ENCODE measurements around the gene LRTM2. TPM values are rescaled to one million over a fixed set of nuclear protein-coding genes. Genes with fewer than 3 reads are reported as not detected.

Gene LRTM2
- total RNA-seq, 4 donors from 2014 or later: 0.26 TPM; not detected in 3

DNA sequence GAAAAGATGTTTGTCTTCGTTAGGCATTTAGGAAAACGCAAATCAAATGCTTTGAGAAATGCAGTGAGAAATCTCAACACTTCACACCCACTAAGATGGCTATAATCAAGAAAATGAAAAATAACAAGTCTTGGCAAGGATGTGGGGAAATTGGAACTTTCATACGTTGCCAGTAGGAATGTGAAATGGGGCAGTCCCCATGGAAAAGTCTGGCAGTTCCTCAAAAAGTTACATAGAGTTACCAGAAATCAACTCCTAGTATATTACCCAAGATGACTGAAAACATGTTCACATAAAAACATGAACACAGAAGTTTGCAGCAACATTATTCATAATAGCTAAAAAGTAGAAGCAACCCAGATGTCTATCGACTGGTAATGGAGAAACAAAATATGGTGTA lies 41.5 kb upstream of the LRTM2 start:
- Histone ChIP-seq H3K27me3 (no peaks in the 10 kb centered on the region), H3K4me3 (no peak overlapping the region), H3K27ac (no peak overlapping the region), H3K36me3 (peaks cover 3% of the 10 kb centered on the region), H3K4me1 (peaks cover 27% of the 10 kb centered on the region), H3K9me3 (no peaks in the 10 kb centered on the region)
- DNase-seq (ENCODE audit: low spot score in 2 of 2): no peak
- WGBS: 52% methylated on average over 4 of the region's 4 CpGs
- TF ChIP-seq CTCF (IDR thresholded peaks at IDR 0.05) (no peak), POLR2A (IDR thresholded peaks at IDR 0.05) (no peak), POLR2AphosphoS5 (IDR thresholded peaks at IDR 0.05) (no peak), EP300 (IDR thresholded peaks at IDR 0.05) (no peak)

- Histone ChIP-seq H3K9me3 (no peaks in the 10 kb centered on the region), H3K27ac (peak overlapping the region; percentile 12), H3K4me1 (peaks cover 24% of the 10 kb centered on the region), H3K27me3 (no peaks in the 10 kb centered on the region), H3K4me3 (no peak overlapping the region), H3K36me3 (peaks cover 3% of the 10 kb centered on the region)
- TF ChIP-seq EP300 (IDR thresholded peaks at IDR 0.05) (no peak), POLR2A (IDR thresholded peaks at IDR 0.05) (no peak), POLR2AphosphoS5 (IDR thresholded peaks at IDR 0.05) (no peak), CTCF (IDR thresholded peaks at IDR 0.05) (no peak)
- no peak for DNase-seq (ENCODE audit: low spot score in 2 of 2)
- 45% methylated on average over 1 of the region's 1 CpG for WGBS
These were observed 40.6 kb upstream of the LRTM2 start for GRCh38 chr12:1779783-1780182.

- Histone ChIP-seq H3K27me3 (no peaks in the 10 kb centered on the region), H3K4me3 (no peak overlapping the region), H3K9me3 (no peaks in the 10 kb centered on the region), H3K36me3 (peaks cover 22% of the 10 kb centered on the region), H3K27ac (no peak overlapping the region), H3K4me1 (peaks cover 13% of the 10 kb centered on the region)
- no peak for DNase-seq (ENCODE audit: low spot score in 2 of 2)
- no peak for TF ChIP-seq EP300 (IDR thresholded peaks at IDR 0.05)
- TF ChIP-seq POLR2A (IDR thresholded peaks at IDR 0.05): no peak
- TF ChIP-seq CTCF (IDR thresholded peaks at IDR 0.05): no peak
- no peak for TF ChIP-seq POLR2AphosphoS5 (IDR thresholded peaks at IDR 0.05)
- 48% methylated on average over 2 of the region's 2 CpGs for WGBS
These were observed 38.6 kb upstream of the LRTM2 start for GRCh38 chr12:1781772-1782171.

DNA sequence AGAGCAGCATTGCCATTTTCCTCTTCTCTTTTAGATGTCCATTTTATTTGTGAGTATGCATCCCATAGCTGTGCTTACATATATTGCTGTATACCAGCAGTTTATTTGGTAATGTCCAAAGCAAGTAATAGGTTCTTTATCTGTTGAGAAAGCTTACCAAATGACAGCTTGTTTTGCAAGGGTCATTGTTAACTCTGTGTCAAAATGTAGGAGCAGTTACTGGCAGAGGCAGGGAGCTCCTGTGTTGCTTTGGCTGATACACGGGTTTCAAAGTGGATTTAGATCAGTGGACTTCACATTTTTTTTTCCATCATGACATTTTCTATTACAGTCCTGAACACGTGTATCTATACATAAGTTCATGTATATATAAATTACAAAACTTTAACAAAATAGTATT lies 38.1 kb upstream of the LRTM2 start:
- WGBS: 82% methylated on average over 2 of the region's 2 CpGs
- no peak for TF ChIP-seq POLR2AphosphoS5 (IDR thresholded peaks at IDR 0.05)
- no peak for TF ChIP-seq POLR2A (IDR thresholded peaks at IDR 0.05)
- TF ChIP-seq CTCF (IDR thresholded peaks at IDR 0.05): no peak
- no peak for TF ChIP-seq EP300 (IDR thresholded peaks at IDR 0.05)
- no peak for DNase-seq (ENCODE audit: low spot score in 2 of 2)
- Histone ChIP-seq H3K4me1 (peaks cover 10% of the 10 kb centered on the region), H3K9me3 (no peaks in the 10 kb centered on the region), H3K27me3 (no peaks in the 10 kb centered on the region), H3K27ac (no peak overlapping the region), H3K36me3 (peaks cover 27% of the 10 kb centered on the region), H3K4me3 (no peak overlapping the region)

- TF ChIP-seq CTCF (IDR thresholded peaks at IDR 0.05) (no peak), POLR2A (IDR thresholded peaks at IDR 0.05) (no peak), EP300 (IDR thresholded peaks at IDR 0.05) (no peak), POLR2AphosphoS5 (IDR thresholded peaks at IDR 0.05) (no peak)
- DNase-seq (ENCODE audit: low spot score in 2 of 2): no peak
- 61% methylated on average over 6 of the region's 6 CpGs for WGBS
- no peak overlapping the region for H3K4me3 ChIP-seq
- no peaks in the 10 kb centered on the region for H3K9me3 ChIP-seq
- H3K4me1 ChIP-seq: peaks cover 6% of the 10 kb centered on the region
- H3K36me3 ChIP-seq: peaks cover 26% of the 10 kb centered on the region
- no peak overlapping the region for H3K27ac ChIP-seq
- H3K27me3 ChIP-seq: no peaks in the 10 kb centered on the region
These were observed 32.7 kb upstream of the LRTM2 start for GRCh38 chr12:1787714-1788113.
